ENCODE measurements around the gene ACSBG1.

DNA sequence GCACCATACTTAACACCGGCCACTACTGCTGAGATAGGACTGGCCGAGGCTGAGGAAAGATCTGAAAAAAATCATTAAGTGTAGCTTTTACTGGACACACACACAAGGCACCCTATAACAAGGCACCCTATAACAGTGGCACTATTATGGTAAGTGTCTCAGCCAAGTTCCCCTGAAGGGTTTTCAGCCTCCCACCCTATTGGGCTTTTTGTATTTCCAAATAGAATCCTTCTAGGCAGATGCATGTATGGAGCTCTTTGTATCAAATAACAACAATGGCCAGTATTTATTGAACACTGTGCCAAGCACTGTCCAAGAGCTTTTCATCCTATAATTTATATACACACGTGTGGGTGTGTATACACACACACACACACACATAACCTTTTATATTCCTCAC, 23.3 kb upstream of the ACSBG1 start:
- TF ChIP-seq, protein P1, sequence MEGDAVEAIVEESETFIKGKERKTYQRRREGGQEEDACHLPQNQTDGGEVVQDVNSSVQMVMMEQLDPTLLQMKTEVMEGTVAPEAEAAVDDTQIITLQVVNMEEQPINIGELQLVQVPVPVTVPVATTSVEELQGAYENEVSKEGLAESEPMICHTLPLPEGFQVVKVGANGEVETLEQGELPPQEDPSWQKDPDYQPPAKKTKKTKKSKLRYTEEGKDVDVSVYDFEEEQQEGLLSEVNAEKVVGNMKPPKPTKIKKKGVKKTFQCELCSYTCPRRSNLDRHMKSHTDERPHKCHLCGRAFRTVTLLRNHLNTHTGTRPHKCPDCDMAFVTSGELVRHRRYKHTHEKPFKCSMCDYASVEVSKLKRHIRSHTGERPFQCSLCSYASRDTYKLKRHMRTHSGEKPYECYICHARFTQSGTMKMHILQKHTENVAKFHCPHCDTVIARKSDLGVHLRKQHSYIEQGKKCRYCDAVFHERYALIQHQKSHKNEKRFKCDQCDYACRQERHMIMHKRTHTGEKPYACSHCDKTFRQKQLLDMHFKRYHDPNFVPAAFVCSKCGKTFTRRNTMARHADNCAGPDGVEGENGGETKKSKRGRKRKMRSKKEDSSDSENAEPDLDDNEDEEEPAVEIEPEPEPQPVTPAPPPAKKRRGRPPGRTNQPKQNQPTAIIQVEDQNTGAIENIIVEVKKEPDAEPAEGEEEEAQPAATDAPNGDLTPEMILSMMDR (conservative IDR thresholded peaks at IDR 0.05), result no peak
- TF ChIP-seq EZH2 (IDR thresholded peaks at IDR 0.05; ENCODE audit: low read depth), result no peak

All from PC-9 (cell line).